Fibroblast of the conjunctiva (primary cell): Measurements from ENCODE around the gene CEP350.

Experiments
- DNase-seq: peaks from one replicate; pipeline ENCODE4 v3.0.0-alpha.2; 2010; ENCODE audit warnings: low read depth

The CEP350 gene

DNA sequence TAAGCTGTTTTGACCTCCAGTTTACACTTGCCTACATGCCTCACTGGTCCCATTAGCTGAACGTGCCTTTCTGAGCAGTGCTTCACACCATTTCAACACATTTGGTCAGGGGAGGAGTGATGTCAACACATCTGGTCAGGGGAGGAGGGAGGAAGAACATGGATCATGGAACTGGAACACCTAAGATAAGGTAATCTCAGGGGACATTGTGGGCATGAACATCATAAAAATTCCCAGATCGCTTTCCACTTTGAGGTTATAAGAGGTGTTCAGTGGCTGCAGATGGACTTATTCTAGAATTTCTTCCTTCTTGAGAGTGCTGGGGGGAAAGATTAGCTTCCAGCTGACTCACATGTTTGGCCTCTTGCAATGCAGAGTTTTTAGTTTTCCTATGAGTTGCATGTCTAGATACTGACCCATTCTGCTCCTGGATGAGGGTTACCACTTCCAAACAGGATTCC lies 202.1 kb downstream of the CEP350 start:
- DNase-seq: no peak

DNA sequence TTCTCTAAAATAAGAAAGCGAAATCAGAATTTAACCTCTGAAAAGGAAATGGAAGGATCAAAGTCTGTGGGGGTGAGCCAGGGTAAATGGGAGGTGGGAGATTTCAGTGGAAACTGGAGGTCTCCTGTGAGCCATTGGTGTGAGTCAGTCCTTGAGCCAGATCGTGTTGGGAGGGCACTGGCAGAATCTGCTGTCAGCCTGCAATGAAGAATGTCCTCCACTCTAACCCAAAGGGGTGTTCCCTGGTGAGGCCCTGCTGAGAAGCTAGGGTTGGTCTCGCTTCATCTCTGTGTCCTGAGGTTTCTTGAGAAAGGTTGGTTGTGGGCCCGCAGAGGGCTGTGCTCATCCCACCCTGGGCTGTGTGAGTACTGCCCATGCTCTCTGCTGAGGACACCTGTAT lies 202.5 kb downstream of the CEP350 start:
- DNase-seq: no peak

DNA sequence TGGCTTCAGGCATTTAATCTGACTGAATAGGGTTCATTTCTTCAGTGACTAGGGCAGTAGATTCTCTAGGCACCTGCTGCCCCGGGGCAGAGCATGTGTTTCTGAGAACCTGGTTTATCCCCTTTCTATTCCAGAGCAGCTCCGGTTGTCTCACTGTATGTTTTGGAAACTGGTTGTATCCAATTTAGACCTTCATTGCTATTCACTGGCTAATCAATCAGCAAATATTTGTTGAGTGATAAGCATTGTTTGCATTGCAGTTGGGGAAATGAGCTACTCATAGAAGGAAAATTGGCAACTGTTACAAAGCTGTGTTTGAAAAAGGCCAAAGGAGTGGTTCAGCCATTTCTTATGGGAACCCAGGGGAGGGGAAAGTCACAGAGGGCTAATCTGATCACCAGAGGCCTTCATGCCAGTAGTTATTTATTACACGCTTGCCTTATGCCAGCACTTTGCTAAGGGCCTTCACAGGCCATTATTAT lies 203.0 kb downstream of the CEP350 start:
- DNase-seq: no peak

DNA sequence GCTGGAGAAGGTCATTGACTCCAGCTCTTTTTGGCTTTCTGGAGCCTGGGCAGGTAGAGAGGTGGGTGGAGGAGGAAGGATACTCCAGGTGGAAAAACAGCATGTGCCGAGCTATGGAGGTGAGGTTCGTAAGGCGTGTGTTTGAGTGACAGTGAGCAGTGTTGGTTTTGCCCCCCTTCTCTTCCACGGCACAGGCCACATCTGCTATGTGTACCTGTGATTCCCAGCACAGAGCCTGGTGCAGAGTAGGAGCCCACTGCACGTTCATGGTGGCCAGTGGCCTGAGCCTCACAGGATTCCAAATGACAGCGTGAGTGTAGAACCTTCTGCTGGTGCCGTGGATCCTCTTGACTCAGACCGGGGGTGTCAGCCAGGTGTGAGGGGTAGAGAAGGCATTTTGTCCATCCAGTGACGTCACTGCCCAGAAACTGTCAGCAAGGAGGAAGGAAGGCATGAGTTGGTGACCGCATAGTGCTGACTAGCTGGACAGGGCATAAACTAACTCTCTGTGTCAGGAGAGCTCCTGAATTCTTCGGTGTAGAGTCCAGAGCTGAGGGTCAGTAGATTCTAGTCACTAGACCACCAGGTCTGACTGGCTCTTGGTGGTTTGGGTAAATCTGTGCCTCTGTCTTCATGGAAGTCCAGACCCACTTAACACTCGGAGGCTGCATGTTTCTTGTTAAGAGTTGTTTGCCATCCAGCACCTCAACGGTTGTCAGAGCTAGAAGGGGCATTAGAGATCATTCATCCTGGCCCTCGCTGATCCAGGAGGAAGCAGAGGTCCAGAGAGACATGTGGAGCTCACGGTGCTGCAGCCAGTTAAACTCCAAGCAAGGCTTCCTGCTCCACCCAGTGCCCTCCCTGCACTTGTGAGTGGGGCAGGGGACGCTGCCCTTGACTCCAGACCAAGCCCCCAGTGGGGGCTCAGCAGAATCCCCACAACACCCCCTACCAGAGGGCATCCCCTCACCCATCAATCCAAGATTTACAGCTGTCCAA lies 203.8 kb downstream of the CEP350 start:
- DNase-seq: no peak

DNA sequence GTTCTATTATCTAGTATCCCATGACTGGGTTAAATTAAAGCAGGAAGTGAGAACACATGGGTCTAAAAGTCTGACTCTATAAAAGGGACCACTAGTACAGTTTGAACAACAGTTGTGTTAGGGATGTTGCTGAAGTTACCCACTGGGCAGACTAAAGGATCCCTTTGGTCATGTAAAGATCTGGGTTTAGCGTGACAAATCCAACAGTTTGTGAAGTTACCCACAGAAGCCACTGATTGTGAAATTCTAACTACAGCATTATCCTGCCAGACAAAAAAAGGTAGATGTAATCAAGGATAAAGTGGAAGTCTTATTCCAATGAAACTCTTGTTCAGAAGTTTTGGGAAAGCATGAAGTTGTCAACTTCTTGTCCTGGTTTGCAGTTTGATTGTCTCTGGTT lies 205.7 kb downstream of the CEP350 start:
- DNase-seq: no peak

DNA sequence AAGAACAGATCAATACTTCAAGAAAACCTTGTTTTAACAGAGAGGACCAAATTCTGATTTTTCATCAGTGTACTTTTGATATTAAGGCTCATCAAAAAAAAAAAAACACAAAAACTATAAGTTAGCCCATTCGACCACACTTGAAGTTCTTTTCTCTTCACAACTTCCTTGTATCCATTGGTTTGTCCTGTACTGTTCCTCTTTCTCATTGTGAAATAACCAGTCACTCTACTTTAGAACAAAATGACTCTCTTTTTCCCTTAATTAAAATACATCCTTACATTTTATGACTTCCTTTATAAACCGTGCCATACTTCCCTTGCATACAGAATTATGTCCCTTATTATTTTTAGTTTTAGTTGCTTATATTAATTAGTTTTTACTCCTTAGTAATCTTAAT lies 208.4 kb downstream of the CEP350 start:
- no peak for DNase-seq
